Globus pallidus (tissue), 1 donor: ENCODE data around the gene IL6R.
"Not testable (repeated sequence)": the region's sequence is repeated elsewhere in the genome, so short reads cannot be mapped to it uniquely, and the experiment has no call there.

ENCODE experiments used
- DNase-seq: peaks from one replicate; pipeline ENCODE4 v3.0.0-alpha.2; 2015; ENCODE audit warnings: low spot score

The IL6R gene

DNA sequence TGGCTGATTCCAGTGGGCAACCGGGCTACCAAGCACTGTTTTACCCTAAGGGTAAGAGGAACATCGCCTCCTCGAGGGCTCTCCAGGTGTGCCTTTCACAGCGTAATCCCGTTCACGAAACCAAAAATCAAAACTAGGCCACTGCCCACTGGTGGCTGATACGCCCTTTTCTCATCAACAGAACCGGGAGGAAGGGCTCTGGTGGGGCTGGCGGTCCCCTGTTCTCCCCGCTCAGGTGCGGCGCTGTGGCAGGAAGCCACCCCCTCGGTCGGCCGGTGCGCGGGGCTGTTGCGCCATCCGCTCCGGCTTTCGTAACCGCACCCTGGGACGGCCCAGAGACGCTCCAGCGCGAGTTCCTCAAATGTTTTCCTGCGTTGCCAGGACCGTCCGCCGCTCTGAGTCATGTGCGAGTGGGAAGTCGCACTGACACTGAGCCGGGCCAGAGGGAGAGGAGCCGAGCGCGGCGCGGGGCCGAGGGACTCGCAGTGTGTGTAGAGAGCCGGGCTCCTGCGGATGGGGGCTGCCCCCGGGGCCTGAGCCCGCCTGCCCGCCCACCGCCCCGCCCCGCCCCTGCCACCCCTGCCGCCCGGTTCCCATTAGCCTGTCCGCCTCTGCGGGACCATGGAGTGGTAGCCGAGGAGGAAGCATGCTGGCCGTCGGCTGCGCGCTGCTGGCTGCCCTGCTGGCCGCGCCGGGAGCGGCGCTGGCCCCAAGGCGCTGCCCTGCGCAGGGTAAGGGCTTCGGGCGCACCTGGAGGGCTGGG, at the start of gene IL6R:
Gene IL6R, plus strand, starts transcription at position 360 of the 763 bp plus-strand sequence. Its CDS starts 287 bp downstream, at position 647.
- DNase-seq, result peak; percentile 75

GRCh38 chr1:154358519-154358918, 46.6 kb upstream of the IL6R start:
- DNase-seq, result no peak

DNA sequence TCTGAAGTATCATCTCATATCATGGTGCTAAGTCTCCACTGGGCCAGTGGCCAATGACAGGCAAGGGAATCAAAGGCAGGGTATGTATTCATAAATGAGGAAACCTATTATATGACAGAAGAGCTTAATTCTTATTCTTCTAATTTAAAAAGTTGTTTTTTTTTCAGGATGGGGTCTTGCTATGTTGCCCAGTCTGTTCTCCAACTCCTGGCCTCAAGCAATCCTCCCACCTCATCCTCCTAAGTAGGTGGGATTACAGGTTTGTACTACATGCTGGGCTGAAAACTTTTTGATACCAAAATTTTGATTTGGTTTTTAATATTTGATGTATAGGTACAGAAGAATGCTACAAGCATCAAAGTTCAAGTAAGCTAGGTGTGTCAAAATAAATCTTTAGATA, 44.9 kb upstream of the IL6R start:
- no peak for DNase-seq

DNA sequence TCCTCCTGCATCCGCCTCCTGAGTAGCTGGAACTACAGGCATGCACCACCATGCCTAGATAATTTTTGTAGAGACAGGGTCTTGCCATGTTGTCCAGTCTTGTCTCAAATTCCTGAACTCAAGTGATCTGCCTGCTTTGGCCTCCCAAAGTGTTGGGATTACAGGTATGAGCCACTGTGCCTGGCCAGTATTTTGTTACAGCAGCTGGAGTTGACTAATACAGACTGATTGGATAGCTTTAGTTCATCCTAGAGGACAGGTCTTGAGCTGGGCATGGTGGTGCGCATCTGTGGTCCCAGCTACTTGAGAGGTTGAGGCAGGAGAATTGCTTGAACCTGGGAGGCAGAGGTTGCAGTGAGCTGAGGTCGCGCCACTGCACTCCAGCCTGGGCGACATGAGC, 44.3 kb upstream of the IL6R start:
- DNase-seq, result not testable (repeated sequence)

DNA sequence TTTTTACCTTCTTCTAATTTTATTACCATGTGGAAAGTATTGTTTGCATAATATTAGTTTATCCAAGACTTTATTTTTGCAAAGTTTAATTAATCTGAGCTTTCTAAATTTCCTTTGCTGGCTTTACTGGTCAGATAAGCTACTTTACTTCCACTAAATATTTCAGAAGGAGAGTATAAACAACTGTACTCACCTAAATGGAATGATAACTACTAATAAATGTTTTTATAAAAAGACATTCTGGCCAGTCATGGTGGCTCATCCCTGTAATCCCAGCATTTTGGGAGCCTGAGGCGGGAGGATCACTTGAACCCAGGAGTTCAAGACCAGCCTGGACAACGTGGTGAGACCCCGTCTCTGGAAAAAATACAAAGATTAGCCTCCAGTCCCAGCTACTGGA, 43.8 kb upstream of the IL6R start:
- no peak for DNase-seq

DNA sequence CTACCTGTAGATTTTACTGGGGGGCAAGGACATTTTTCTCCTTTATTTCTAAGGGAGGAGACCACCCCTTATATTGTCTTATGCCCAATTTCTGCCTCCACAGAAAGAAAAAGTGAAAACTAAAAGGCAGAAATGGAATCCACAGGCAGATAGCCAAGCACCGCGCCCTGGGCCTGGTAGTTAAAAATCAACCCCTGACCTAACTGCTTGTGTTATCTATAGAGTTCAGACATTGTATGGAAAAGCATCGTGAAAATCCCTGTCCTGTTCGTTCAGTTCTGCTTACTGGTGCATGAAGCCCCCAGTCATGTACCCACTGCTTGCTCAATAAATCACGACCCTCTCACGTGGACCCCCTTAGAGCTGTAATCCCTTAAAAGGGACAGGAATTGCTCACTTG, 33.7 kb upstream of the IL6R start:
- no peak for DNase-seq

GRCh38 chr1:154373777-154374357, 31.3 kb upstream of the IL6R start:
- DNase-seq, result not testable (repeated sequence)

DNA sequence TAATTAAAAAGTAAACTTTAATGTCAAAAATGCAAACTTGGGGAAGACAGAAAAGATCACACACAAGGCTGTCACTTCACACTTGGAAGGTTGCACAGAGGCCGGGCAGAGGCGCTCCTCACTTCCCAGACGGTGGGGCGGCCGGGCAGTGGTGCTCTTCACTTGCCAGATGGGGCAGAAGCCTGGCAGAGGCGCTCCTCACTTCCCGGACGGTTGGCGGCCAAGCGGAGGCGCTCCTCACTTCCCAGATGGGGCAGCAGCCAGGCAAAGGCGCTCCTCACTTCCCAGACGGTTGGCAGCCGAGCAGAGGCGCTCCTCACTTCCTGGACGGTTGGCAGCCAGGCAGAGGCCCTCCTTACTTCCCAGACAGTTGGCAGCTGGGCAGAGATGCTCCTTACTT, 25.8 kb upstream of the IL6R start:
- DNase-seq, result no peak

- DNase-seq, result no peak
These were observed 20.3 kb upstream of the IL6R start for GRCh38 chr1:154384650-154385489.

GRCh38 chr1:154386643-154387352, 18.3 kb upstream of the IL6R start:
- no peak for DNase-seq

DNA sequence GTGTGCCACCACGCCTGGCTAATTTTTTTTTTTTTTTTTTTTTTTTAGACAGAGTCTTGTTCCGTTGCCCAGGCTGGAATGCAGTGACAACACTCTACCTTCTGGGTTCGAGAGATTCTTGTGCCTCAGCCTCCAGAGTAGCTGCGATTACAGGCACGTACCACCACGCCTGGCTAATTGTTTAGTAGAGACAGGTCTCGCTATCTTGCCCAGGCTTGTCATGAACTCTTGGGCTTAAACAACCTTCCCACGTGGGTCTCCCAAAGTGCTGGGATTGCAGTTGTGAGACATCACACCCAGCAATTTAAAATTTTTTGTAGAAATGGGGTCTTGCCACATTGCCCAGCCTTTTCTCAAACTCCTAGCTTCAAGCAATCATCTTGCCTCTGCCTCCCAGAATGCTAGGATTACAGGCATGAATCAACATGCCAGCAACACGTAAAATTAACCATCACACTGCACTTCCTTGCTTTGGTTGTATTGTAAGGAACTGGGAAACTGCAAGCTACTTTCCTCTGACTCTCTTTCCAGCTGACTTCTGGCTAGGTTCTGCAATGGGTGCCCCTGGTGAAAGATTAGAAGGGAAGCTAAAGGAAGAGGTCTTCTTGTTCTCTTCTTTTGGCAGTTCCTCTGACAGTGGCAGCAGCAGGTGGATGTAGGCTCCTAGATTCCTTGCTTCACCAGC, 13.9 kb upstream of the IL6R start:
- no peak for DNase-seq

GRCh38 chr1:154398141-154398540, 7.0 kb upstream of the IL6R start:
- no peak for DNase-seq

DNA sequence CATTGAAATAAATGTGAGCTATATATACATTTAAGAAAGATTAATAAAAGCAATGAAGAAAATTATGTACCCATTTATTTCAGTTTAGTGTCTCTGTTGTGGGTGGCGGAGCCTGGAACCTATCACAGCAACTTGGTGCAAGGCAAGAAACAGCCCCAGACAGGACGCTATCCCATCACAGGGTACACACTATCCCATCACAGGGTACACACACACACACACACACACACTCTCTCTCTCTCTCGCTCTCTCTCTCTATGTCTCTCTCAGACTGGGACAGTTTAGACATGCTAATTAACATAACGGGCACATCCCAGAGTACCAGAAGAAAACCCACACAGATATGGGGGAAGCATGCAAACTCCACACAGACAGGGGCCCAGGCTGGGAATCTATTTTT, 6.5 kb upstream of the IL6R start:
- DNase-seq, result no peak

DNA sequence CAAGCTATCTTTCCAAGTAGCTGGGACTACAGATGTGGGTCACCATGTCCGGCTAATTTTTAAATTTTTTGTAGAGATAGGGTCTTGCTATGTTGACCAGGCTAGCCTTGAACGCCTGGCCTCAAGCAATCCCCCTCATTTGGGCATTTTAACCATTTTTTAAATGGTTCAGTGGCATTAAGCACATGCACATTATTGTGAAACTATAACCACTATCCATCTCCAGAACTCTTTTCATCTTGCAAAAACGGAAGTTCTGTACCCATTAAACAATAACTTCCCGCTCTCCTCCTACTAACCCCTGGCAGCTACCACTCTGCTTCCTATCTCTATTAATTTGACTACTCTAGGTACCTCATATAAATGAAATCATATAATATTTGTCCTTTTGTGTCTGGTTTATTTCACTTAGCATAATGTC, 4.8 kb upstream of the IL6R start:
- no peak for DNase-seq

- no peak for DNase-seq
These were observed 2.7 kb upstream of the IL6R start for GRCh38 chr1:154402409-154402921.

- DNase-seq, result no peak
These were observed 1.7 kb upstream of the IL6R start for GRCh38 chr1:154403261-154403943.

DNA sequence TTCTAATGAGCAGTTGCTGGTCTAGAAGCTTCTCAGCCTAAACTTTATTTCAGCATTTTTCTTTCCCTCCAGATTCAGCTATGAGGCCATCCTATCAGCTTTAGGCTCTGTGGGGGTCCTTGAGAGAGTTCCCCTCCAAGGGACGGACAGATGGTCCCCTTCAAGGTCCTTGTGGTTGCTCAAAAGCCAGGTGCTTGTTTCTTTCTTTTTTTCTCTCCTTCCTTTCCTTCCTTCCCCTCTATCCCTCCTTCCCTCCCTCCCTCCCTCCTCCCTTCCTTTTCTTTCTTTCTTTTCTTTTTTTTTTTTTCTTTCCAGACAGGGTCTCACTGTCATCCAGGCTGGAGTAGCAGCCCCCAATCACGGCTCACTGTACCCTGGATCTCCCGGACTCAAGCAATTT, 1.2 kb upstream of the IL6R start:
- no peak for DNase-seq

GRCh38 chr1:154404511-154404931, 622 bp upstream of the IL6R start:
- no peak for DNase-seq

DNA sequence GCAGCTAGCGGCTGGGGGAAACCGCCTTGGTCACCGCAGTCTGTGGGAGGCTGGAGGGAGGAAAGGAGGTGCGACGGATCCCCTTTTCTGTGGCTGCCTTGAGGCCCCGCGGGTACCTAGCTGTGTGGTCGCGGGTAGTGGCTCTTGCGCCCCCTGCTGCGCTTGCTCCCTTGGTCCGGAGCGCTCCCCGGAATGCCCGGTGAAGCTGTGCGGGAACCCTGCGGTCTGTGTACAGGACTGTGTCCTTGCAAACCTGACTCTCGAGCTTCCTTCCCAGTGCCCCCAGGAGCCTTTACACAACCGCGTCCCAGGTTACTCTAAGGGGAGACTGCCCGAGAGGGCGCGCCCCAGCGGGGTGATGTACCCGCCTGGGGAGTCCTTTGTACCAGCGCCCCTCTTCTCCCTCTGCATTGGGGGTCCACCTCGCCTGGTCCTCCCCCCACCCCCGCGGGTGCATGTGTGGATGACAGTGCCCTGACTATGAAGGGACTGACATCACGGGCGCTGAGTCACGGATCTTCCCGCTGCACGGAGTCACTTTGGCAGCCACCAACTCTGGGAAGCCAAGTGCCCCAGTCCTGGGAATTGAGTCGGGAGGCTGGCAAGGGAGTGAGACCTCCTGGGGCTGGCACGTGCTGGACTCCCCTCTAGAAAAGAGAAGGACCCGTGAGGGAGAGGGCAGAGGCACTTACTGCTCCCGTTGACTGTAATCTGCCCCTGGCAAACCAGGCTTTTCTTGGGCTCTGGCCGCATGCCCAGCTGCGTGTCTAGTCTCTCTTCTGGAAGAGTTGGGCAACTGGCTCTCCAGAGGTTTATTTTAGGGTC, 816 bp downstream of the IL6R start:
- peak; percentile 75 for DNase-seq

- no peak for DNase-seq
These were observed 1.4 kb downstream of the IL6R start for GRCh38 chr1:154406572-154406879.
